Stimulated activated CD4-positive, alpha-beta T cell treated with anti-CD3 and anti-CD28 coated beads, Interleukin-12 subunit alpha, Interleukin-12 subunit beta, amount 100 ng/mL, for 24 hours (primary cell): ENCODE results near the gene NACAD.
"Not testable (repeated sequence)": the region's sequence is repeated elsewhere in the genome, so short reads cannot be mapped to it uniquely, and the experiment has no call there.

Source experiments
- DNase-seq, 2 experiments: peaks; one replicate each; pipeline ENCODE4 v3.0.0-alpha.2; 2020; ENCODE audit warnings: low read depth in 2 of 2

The NACAD gene

DNA sequence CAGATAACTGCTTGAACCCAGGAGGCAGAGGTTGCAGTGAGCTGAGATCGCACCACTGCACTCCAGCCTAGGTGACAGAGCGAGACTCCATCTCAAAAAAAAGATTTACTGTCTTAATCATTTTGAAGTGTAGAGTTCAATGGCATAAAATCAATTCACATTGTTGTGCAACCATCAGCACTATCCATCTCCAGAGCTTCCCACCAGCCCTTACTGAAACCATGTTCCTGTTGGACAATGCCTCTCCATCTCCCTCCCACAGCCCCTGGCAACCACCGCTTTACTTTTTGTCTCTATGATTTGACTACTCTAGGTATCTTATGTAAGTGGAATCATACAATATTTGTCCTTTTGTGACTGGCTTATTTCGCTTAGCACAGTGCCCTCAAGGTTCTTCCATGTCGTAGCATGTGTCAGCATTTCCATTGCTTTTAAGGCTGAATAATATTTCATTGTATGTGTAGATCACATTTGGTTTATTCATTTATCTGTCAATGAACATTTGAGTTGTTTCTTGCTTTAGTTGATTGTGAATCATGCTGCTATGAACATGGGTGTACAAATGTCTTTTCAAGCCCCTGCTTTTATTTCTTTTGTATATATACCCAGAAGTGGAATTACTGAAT is 33.1 kb downstream of the NACAD start:
- DNase-seq, result no peak

DNA sequence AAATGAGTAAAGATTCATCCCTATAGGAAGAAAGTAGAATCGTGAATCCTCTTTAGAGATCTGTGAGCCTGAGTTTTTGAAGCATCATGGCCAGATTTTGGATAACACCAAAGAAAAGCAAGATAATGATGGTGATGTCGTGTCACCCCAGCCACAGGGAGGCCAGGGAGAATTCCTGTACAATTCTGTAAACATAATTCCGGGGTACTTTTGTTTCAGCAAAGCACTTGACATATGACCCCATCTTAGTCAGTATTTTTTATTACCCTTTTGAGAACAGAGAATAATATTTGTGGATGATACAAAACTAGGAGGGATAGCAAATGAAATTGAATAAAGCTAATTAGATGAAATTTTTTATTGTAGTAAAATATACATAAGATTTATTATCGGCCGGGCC is 33.8 kb downstream of the NACAD start:
- DNase-seq, result no peak

- DNase-seq, result no peak
These were observed 34.3 kb downstream of the NACAD start for GRCh38 chr7:45054442-45054841.

GRCh38 chr7:45053941-45054340 is 34.8 kb downstream of the NACAD start:
- DNase-seq, result no peak

DNA sequence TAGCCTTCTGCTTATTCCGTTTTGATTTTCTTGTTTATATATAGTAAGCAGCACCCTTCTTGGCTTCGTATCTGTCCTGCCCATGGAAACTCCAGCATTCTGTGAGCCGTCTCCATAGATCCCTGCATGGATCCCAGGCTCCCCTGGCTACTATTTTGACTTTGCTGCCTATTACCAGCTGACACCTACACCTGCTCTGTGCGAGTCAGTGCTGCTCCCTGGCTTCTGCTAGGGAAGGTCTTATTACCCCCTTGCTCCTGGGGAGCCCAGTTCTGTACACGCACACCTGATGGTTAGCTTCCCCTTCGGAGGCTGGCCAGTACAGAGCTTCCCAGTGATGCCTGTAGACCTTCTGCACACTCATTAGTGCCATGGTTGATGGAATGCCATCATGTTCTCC is 35.4 kb downstream of the NACAD start:
- no peak for DNase-seq

DNA sequence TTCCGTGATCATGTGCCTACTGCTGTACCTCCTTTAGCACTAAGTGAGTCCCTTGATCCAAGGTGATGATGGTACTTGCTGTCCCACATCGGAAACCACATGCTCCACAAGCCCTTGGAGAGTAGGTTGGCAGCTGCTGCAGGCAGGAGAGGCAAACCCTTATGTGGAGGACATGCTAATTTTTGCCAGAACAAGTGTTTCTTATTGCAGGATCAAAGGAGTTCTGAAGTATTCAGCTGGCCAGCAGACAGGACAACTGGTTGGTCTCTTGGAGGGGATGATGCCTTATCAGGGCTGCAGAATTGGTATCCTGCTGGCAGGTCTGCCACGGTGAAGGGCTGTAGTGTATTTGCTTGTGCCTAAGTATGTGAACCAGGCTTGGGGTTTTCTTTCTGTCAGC is 36.8 kb downstream of the NACAD start:
- DNase-seq, result no peak

- DNase-seq, result no peak
These were observed 38.6 kb downstream of the NACAD start for GRCh38 chr7:45050198-45050597.

- no peak for DNase-seq
These were observed 40.0 kb downstream of the NACAD start for GRCh38 chr7:45048748-45049147.

GRCh38 chr7:45044338-45044737 is 44.4 kb downstream of the NACAD start:
- no peak for DNase-seq

DNA sequence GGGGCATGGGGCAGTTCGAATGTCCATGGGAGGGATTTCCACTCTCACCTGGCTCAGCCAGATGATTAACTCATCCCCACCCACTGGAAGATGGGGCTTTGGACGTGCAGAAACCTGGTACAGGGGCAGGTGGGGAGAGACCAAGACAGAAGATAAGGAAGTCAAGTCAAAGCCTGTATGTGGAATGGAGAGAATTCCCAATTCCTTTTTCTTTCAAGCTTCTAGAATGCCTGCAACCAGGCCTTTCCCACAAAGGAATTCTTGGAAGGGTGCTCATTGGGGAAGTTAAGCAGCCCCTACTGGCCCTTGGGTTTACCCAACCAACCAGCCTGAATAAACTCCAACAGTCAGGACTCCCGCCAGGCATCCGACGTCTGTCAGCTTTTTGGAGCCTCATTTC is 49.7 kb downstream of the NACAD start:
- DNase-seq, result no peak

DNA sequence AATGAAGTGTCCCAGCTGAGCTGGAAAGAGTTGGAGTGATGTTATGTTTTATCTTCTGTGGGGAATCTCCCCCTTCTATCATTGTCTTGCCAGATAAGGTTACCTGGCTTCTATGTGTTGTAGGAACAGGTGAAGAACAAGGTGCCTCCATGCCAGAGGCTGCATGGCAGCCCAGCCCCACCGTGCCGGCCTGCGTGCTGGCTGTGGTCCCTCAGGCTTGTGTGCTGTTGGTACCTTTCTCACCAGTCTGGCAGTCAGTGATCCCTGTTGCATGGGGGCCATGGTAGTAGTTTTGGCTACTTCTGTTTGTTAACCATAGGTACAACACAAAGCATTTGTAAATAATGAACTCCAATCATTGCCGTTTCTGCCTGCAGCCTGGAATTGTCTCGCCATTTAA is 50.9 kb downstream of the NACAD start:
- DNase-seq, result no peak

GRCh38 chr7:45036796-45037195 is 52.0 kb downstream of the NACAD start:
- no peak for DNase-seq

DNA sequence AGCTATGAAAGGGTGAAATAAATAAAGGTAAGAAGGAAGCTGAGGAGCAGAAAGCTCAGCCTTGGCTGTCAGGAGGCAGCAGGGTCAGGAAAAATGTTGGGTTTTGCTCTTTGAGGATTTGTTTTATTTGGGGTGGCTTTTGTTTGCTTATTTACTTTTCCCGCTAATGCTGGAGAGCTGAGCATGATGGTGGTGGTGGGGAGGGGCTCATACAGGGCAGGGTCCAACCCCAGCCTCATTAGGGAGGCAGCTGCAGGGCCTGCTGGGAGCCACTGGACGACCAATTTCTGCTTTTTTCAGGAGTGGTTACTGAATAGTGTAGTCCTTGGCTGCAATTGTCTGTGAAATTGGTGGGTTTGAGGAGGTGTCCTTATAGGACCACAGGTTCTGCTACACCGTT is 52.5 kb downstream of the NACAD start:
- no peak for DNase-seq

DNA sequence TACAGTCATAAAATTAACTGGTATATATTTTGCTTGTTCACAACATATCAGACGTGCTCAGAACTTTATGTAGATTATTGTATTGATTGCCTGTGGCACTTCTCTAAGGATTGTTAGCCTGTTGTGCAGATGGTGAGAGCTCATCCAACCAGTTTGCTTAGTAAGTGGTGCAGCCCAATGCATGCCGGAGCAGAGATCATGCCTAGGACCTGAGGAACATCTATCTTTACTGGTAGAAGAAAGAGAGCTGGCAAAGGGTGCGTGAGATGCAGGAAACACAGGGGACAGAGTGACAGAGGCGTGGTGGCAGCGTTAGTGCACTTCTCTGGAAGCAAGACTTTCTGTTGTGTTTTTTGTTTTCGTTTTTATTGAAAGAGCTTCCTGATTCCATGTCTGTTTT is 52.9 kb downstream of the NACAD start:
- no peak for DNase-seq

DNA sequence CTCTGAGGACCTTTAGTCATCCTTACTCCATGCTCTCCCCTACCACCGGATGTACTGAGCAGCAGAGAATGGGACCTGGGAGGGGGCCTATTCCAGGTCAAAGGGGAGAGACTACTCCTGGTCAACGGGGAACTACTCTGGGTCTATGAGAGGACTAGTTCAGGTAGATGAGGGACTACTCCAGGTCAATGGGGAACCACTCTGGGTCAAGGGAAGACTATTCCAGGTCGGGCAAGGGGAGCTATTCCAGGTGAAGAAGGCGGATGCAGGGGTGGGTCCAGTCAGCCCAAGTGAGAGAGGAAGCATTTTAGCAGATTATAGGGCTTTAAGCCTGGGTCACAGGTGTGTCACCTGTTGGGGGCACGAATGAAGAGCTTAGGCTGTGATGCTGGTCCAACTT is 53.4 kb downstream of the NACAD start:
- DNase-seq, result no peak

- not testable (repeated sequence) for DNase-seq
These were observed 54.1 kb downstream of the NACAD start for GRCh38 chr7:45034710-45035109.

DNA sequence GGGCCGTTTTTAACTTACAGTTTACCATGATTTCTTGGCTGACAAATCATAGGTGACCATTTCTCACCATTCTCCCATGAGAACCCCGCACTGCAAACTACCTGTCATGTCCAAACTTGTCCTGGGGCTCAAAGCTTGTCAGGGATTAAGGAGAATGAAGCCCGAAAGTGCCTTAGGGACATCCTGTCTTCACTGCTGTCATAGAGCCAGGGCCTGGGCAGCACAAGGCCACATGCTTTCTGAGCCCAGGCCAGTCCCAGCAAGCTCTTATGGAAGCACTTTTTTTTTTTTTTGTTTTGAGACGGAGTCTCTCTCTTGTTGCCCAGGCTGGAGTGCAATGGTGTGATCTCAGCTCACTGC is 54.9 kb downstream of the NACAD start:
- no peak for DNase-seq

DNA sequence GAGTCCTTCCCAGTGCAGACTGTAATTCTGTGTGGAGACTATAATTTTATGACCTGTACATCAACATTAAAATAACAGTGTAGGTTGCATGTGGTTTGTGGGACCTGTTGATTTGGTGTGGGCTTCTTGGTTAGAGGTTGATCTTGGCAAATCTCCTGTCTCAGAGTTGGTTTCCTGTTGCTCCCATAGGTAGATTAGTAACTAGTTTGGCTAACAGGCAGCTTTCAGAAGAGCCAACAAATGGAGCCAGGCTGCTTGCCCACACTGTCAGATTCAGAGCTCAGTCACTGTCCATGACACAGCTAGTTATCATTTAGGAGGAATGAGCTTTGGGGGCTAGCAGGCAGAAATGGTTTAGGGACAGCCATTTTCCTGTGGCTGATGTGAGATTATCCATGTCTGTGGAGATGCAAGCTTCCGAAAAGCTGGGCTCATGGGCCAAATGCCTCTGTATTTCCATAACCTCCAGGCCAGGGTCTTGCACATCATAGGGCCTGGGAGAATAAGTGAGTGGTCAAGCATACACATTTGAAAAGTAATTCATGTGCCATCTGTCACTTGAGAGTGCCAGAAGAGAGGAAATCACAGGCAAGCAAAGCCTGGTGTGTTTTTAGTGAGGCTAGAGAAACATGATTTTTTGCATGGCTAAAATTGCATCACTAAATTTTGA is 55.4 kb downstream of the NACAD start:
- no peak for DNase-seq

- no peak for DNase-seq
These were observed 56.3 kb downstream of the NACAD start for GRCh38 chr7:45032421-45032820.

DNA sequence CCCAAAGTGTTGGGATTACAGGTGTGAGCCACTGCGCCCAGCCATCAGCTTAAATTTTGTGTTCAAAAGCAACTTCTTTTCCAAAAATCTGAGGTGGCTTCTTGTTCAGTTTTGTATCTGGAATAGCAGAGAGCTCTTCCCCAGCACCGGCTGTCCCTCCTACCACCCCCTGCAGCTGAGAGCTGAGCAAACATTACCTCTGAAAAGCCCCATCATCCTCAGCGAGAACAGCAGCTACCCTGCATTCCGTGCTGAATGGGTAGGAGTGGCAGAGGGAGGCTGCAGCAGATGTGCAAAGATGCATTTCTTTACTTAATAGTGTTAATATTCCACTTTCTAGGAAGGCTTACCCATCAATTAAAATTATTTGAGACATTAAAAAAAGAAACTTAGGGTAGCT is 56.9 kb downstream of the NACAD start:
- no peak for DNase-seq
